SK-N-SH treated with all-trans-retinoic acid at 6 μM for 48 hours (cell line): ENCODE results near the gene MYLK.

Experiments used
- ATAC-seq: fragments of 200-7000 bp; cut with Tn5 transposase; 3 replicates; pipeline ENCODE4 v1.9.1; 2020; ENCODE audit warnings: mild to moderate bottlenecking, moderate library complexity
- ARNTL ChIP-seq: fragments of 450-650 bp; formaldehyde crosslinking; IDR thresholded peaks from 2 replicates; pipeline ENCODE4 v1.5.0; 2020; ENCODE audit warnings: low read depth, mild to moderate bottlenecking, moderate library complexity, borderline replicate concordance
- BACH2 ChIP-seq: fragments of 250-450 bp; sonication (Bioruptor Pico); IDR thresholded peaks from 2 replicates; pipeline ENCODE4 v1.9.0; 2021; ENCODE audit warnings: mild to moderate bottlenecking, borderline replicate concordance
- CREB5 ChIP-seq: fragments of 250-450 bp; sonication (Bioruptor Pico); IDR thresholded peaks from 2 replicates; pipeline ENCODE4 v1.5.1; 2020; ENCODE audit warnings: low read depth, mild to moderate bottlenecking, moderate library complexity
- CSDC2 ChIP-seq: fragments of 250-450 bp; sonication (Bioruptor Pico); IDR thresholded peaks from 2 replicates; pipeline ENCODE4 v1.5.0; 2020; ENCODE audit warnings: mild to moderate bottlenecking, moderate library complexity
- ESRRG ChIP-seq: fragments of 250-450 bp; sonication (Bioruptor Pico); IDR thresholded peaks from 2 replicates; pipeline ENCODE4 v1.6.1; 2021; ENCODE audit warnings: mild to moderate bottlenecking
- GLIS3 ChIP-seq: fragments of 250-450 bp; sonication (Bioruptor Pico); IDR thresholded peaks from 2 replicates; pipeline ENCODE4 v1.5.0; 2020; ENCODE audit warnings: mild to moderate bottlenecking, moderate library complexity
- ISL1 ChIP-seq: fragments of 250-450 bp; sonication (Bioruptor Pico); IDR thresholded peaks from 2 replicates; pipeline ENCODE4 v2.1.2; 2022; ENCODE audit warnings: mild to moderate bottlenecking, moderate library complexity
- OSR1 ChIP-seq: fragments of 250-450 bp; sonication (Bioruptor Pico); IDR thresholded peaks from 2 replicates; pipeline ENCODE4 v1.8.0; 2022; ENCODE audit warnings: moderate library complexity, mild to moderate bottlenecking, inconsistent platforms
- PPARA ChIP-seq: fragments of 250-450 bp; sonication (Bioruptor Pico); IDR thresholded peaks from 2 replicates; pipeline ENCODE4 v1.5.0; 2020; ENCODE audit warnings: mild to moderate bottlenecking, borderline replicate concordance
- RARB ChIP-seq: fragments of 250-450 bp; sonication (Bioruptor Pico); IDR thresholded peaks from 2 replicates; pipeline ENCODE4 v1.8.0; 2021; ENCODE audit warnings: mild to moderate bottlenecking, moderate library complexity
- TCF4 ChIP-seq: fragments of 250-450 bp; sonication (Bioruptor Pico); IDR thresholded peaks from 2 replicates; pipeline ENCODE4 v1.8.0; 2021; ENCODE audit warnings: mild to moderate bottlenecking, moderate library complexity, borderline replicate concordance
- TOX ChIP-seq: fragments of 250-450 bp; sonication (Bioruptor Pico); IDR thresholded peaks from 2 replicates; pipeline ENCODE4 v1.8.0; 2021; ENCODE audit warnings: mild to moderate bottlenecking, moderate library complexity, borderline replicate concordance
- TSHZ2 ChIP-seq: fragments of 250-450 bp; sonication (Bioruptor Pico); IDR thresholded peaks from 2 replicates; pipeline ENCODE4 v1.5.0; 2020; ENCODE audit warnings: mild to moderate bottlenecking, moderate library complexity
- ZFP3 ChIP-seq: fragments of 250-450 bp; sonication (Bioruptor Pico); IDR thresholded peaks from 2 replicates; pipeline ENCODE4 v1.5.0; 2020; ENCODE audit warnings: mild to moderate bottlenecking, moderate library complexity
- ZFP30 ChIP-seq: fragments of 450-650 bp; formaldehyde crosslinking; IDR thresholded peaks from 2 replicates; pipeline ENCODE4 v1.5.0; 2022; ENCODE audit warnings: mild to moderate bottlenecking, moderate library complexity
- ZNF565 ChIP-seq: fragments of 450-650 bp; formaldehyde crosslinking; conservative IDR thresholded peaks from 2 replicates; pipeline ENCODE4 v1.5.0; 2020; ENCODE audit warnings: low read depth, mild to moderate bottlenecking, moderate library complexity
- ZNF70 ChIP-seq: fragments of 450-650 bp; formaldehyde crosslinking; IDR thresholded peaks from 2 replicates; pipeline ENCODE4 v1.5.0; 2020; ENCODE audit warnings: mild to moderate bottlenecking, moderate library complexity
- ZNF8 ChIP-seq: fragments of 450-650 bp; formaldehyde crosslinking; IDR thresholded peaks from 2 replicates; pipeline ENCODE4 v1.5.0; 2020; ENCODE audit warnings: mild to moderate bottlenecking, moderate library complexity
- TF ChIP-seq, protein P1 (sequence below): fragments of 250-450 bp; sonication (Bioruptor Pico); IDR thresholded peaks from 2 replicates; pipeline ENCODE4 v1.8.0; 2020; ENCODE audit warnings: mild to moderate bottlenecking, moderate library complexity, borderline replicate concordance
- TF ChIP-seq, protein P2 (sequence below): fragments of 250-450 bp; sonication (Bioruptor Pico); IDR thresholded peaks from 2 replicates; pipeline ENCODE4 v1.8.0; 2021; ENCODE audit warnings: low read depth, mild to moderate bottlenecking, moderate library complexity, borderline replicate concordance
- TF ChIP-seq, protein P3 (sequence below): fragments of 250-450 bp; sonication (Bioruptor Pico); IDR thresholded peaks from 2 replicates; pipeline ENCODE4 v1.5.1; 2021; ENCODE audit warnings: mild to moderate bottlenecking, moderate library complexity

Gene MYLK

GRCh38 chr3:123914829-123915228 lies 30.7 kb upstream of the MYLK start:
- no peak for ATAC-seq
- TF ChIP-seq OSR1 (no peak), ZFP3 (CRISPR knock-in tag) (no peak), ZFP30 (CRISPR knock-in tag) (no peak), TOX (no peak), ZNF8 (CRISPR knock-in tag) (no peak), ISL1 (CRISPR knock-in tag) (no peak), TCF4 (CRISPR knock-in tag) (no peak), ESRRG (CRISPR knock-in tag) (no peak), PPARA (CRISPR knock-in tag) (no peak), ZNF565 (no peak)
- TF ChIP-seq, protein P1, sequence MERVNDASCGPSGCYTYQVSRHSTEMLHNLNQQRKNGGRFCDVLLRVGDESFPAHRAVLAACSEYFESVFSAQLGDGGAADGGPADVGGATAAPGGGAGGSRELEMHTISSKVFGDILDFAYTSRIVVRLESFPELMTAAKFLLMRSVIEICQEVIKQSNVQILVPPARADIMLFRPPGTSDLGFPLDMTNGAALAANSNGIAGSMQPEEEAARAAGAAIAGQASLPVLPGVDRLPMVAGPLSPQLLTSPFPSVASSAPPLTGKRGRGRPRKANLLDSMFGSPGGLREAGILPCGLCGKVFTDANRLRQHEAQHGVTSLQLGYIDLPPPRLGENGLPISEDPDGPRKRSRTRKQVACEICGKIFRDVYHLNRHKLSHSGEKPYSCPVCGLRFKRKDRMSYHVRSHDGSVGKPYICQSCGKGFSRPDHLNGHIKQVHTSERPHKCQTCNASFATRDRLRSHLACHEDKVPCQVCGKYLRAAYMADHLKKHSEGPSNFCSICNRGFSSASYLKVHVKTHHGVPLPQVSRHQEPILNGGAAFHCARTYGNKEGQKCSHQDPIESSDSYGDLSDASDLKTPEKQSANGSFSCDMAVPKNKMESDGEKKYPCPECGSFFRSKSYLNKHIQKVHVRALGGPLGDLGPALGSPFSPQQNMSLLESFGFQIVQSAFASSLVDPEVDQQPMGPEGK (CRISPR knock-in tag) = no peak
- TF ChIP-seq, protein P2, sequence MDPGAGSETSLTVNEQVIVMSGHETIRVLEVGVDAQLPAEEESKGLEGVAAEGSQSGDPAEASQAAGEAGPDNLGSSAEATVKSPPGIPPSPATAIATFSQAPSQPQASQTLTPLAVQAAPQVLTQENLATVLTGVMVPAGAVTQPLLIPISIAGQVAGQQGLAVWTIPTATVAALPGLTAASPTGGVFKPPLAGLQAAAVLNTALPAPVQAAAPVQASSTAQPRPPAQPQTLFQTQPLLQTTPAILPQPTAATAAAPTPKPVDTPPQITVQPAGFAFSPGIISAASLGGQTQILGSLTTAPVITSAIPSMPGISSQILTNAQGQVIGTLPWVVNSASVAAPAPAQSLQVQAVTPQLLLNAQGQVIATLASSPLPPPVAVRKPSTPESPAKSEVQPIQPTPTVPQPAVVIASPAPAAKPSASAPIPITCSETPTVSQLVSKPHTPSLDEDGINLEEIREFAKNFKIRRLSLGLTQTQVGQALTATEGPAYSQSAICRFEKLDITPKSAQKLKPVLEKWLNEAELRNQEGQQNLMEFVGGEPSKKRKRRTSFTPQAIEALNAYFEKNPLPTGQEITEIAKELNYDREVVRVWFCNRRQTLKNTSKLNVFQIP (CRISPR knock-in tag) = no peak

GRCh38 chr3:123909785-123910184 lies 25.7 kb upstream of the MYLK start:
- no peak for TF ChIP-seq TSHZ2
- no peak for TF ChIP-seq GLIS3
- no peak for TF ChIP-seq ZNF8 (CRISPR knock-in tag)
- TF ChIP-seq, protein P3, sequence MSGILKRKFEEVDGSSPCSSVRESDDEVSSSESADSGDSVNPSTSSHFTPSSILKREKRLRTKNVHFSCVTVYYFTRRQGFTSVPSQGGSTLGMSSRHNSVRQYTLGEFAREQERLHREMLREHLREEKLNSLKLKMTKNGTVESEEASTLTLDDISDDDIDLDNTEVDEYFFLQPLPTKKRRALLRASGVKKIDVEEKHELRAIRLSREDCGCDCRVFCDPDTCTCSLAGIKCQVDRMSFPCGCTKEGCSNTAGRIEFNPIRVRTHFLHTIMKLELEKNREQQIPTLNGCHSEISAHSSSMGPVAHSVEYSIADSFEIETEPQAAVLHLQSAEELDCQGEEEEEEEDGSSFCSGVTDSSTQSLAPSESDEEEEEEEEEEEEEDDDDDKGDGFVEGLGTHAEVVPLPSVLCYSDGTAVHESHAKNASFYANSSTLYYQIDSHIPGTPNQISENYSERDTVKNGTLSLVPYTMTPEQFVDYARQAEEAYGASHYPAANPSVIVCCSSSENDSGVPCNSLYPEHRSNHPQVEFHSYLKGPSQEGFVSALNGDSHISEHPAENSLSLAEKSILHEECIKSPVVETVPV (CRISPR knock-in tag) = no peak
- no peak for TF ChIP-seq TCF4 (CRISPR knock-in tag)
- TF ChIP-seq, protein P2 (CRISPR knock-in tag) = no peak
- no peak for TF ChIP-seq TOX
- no peak for TF ChIP-seq ISL1 (CRISPR knock-in tag)
- no peak for TF ChIP-seq CREB5 (CRISPR knock-in tag)
- TF ChIP-seq BACH2 (CRISPR knock-in tag) = no peak
- TF ChIP-seq OSR1 = no peak
- TF ChIP-seq RARB = no peak
- TF ChIP-seq ARNTL (CRISPR knock-in tag) = no peak
- TF ChIP-seq CSDC2 (CRISPR knock-in tag) = no peak
- no peak for ATAC-seq

DNA sequence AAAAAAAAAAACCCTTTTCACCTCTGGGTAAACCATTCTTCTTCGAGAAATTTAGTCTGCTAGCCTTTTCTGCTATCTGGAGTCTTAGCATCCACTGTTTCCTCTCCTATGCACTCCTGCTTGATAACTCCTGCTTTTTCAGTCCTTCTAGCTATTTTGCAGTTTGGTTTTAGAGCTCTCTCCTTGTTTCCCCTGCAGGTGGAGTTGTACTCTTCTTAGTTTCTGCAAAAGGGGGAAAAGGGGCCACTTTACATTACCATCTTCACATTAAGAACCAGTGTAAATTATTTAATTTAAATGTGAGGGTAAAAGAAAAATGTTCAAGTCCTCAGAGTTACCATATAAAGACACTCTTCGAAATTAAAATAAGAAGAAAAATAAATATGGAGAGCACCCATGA lies 23.6 kb upstream of the MYLK start:
- ATAC-seq = no peak
- TF ChIP-seq TCF4 (CRISPR knock-in tag) = no peak
- TF ChIP-seq PPARA (CRISPR knock-in tag) = no peak
- no peak for TF ChIP-seq ZNF70 (CRISPR knock-in tag)
- TF ChIP-seq CREB5 (CRISPR knock-in tag) = no peak
- no peak for TF ChIP-seq ZNF8 (CRISPR knock-in tag)
- TF ChIP-seq RARB = no peak
- TF ChIP-seq, protein P3 (CRISPR knock-in tag) = no peak
- TF ChIP-seq TSHZ2 = no peak
- no peak for TF ChIP-seq ZFP30 (CRISPR knock-in tag)
